GM19099 (cell line): ENCODE measurements around the gene MS4A6E.

Source experiments
- POLR2A ChIP-seq: IDR thresholded peaks from 3 replicates; pipeline ENCODE4 v1.6.1; 2011; ENCODE audit warnings: low read depth; ENCODE audit not compliant: insufficient read length; ENCODE audit errors: extremely low read depth

The MS4A6E gene

DNA sequence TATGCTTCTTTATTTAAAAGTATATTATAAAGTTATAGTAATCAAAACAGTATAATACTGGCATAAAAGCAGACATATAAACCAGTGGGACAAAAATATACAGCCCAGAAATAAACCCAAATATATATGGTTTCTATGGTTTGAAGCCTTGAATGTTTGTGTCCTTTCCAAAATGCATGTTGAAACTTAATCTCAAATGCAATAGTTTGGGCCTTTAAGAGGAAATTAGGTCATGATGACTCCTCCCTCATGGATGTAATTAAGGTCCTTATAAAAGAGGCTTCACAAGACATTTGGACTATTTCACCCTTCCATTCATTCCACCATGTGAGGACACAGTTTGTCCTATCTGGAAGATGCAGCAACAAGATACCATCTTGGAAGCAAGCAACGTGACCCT is at the start of gene MS4A6E:
Gene MS4A6E, plus strand, starts transcription at position 301 of the 400 bp plus-strand sequence. CDS start 7,641 bp downstream, outside the sequence.
- no peak for TF ChIP-seq POLR2A

- no peak for TF ChIP-seq POLR2A
These were observed 46.6 kb upstream of the MS4A6E start, which contains the start of gene MS4A4A for GRCh38 chr11:60280412-60280811. TSS of gene MS4A4A (plus strand) at chr11:60280666. CDS start at chr11:60280676, 10 bp downstream.

DNA sequence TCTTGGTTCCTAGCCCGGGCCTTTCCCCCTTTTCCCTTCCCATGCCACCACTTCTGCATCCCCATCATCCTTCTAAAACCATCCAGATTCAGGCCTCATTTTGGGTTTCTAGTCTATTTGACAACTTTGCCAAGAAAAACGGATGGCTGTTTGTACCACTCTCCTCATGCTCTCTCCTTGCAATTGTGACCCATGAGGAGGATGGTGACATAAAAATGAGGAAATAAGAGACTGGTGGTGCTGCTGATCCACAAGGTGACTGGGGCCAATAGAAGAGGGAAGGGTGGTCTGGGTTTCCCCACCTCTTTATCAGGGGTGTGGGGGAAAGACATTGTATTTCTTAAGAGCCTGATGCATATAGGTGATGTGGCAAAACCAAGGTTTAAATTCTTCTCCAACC is 45.6 kb upstream of the MS4A6E start:
- no peak for TF ChIP-seq POLR2A

- no peak for TF ChIP-seq POLR2A
These were observed 44.8 kb upstream of the MS4A6E start for GRCh38 chr11:60282286-60282685.

GRCh38 chr11:60288531-60288930 is 38.5 kb upstream of the MS4A6E start:
- no peak for TF ChIP-seq POLR2A

DNA sequence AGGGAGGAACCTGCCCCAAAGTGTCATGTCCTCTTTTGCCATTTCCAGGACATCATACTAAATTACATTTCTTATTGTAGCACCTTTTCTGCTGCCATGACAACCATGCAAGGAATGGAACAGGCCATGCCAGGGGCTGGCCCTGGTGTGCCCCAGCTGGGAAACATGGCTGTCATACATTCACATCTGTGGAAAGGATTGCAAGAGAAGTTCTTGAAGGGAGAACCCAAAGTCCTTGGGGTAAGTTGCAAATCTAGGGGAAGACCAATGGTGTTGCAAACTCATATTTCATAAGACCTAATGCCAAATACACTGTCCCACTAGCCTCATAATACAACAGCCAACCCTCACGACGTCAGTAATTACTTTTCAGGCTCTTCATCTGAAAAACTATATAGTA is 34.9 kb upstream of the MS4A6E start:
- no peak for TF ChIP-seq POLR2A

DNA sequence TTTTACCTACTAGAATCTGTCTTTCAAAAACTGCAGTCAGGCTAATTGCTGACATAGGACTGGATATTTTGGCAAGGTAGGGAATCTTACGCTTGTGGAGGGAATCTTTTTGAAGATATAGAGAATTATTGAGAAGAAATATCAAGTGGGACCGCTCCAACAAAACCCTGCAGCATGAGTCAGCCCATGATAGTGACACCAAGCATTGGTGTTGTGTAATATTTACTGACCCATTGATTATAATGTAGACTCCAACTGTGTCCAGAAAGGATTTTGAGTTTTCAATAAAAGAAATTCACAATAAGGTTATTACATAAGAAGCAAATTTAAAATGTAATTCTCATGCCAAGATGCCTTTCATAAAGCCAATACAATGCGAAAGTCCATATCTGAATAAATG is 25.9 kb upstream of the MS4A6E start:
- TF ChIP-seq POLR2A, result no peak

DNA sequence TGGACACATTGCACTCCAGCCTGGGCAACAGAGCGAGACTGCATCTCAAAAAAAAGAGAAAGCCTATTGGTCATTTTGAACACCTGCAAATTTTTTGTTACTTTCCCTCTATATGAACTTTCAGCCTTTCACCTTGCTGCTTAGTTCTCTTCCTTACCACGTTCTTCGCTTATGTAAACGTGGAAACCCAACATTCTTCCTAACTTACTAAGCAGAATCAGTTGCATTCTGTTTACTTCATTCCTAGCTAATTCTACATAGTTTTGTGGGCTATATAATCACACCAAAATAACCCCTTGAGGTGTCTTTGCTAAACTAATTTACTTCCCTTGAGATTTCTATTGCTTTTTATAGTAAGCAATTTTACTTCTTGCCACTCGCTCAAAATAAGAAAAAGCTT is 23.4 kb upstream of the MS4A6E start:
- no peak for TF ChIP-seq POLR2A

DNA sequence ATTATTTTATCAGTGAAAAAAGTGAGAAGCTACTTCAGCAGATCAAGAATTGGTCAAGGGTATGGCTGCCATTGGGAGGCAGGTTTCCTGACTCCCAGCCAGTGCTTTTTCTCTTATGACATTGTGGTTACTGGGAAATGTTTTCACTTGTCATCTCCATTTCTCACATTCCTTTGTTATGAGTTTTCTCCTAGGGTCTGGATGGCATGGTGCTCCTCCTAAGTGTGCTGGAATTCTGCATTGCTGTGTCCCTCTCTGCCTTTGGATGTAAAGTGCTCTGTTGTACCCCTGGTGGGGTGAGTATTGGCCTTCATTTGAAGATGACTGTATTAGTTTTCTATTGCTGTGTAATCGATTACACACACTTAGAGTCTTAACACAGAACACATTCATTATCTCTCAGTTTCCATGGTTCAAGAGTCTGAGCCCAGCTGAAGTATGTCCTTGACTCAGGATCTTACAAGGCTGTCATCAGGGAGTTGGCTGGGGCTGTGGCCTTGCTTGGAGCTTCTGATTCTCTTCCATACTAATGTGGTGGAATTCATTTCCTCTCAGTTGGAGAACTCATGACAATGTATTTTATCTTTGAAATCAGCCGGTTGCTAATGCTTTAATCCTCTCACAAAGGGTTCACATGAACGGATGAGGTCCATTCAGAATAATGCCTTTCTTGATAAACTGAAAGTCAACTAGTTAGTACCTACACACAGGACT is 21.0 kb upstream of the MS4A6E start:
- no peak for TF ChIP-seq POLR2A

DNA sequence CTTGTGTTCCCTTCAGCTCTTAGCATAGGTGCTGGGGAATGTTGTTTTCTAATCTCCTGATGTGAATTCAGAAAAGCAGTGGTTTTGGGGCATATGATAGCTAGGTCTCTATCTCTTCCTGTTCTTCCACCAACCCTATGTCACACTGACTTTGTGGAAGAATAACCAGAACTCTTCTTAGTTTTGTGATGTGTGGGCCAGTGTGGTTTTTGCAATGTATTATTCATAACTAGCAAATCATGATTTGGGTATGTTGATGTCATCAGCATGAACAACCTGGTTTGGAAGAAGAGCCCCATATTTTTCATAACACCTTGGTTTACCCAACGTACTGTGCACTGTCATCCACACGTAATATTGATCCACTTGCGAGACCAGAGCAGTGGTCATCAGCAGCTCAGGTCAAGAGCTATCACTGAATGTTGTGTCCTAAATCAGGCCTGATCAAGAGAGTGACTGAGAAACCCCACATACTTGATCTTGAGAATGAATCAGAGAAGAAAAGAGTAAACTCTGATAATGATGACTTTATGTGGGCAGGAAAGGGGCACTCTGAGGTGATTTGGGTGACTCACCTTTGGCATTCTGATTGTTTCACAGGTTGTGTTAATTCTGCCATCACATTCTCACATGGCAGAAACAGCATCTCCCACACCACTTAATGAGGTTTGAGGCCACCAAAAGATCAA is 19.4 kb upstream of the MS4A6E start:
- no peak for TF ChIP-seq POLR2A

- TF ChIP-seq POLR2A, result no peak
These were observed 16.6 kb upstream of the MS4A6E start for GRCh38 chr11:60310407-60310998.

- no peak for TF ChIP-seq POLR2A
These were observed 12.3 kb upstream of the MS4A6E start for GRCh38 chr11:60314635-60315321.

DNA sequence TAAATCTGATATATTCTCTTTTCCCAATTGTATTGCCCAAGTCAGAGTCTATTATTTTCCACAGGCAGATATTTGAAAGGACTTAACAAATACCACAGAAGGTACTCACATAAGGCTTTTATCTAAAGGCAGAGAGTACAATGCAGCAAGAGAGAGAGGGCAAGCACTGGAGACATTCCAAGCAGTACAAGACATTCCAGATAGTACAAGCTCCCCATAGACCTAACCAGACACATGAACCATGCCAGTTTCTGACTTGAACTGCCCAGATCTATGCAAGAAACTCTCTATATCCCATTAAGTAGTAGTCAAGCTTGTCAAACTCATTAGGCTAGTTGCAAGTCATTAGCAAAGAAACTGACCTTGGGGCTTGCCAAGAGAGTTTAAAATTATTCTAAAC is 11.2 kb upstream of the MS4A6E start:
- TF ChIP-seq POLR2A, result no peak

- no peak for TF ChIP-seq POLR2A
These were observed 10.7 kb upstream of the MS4A6E start for GRCh38 chr11:60316317-60316716.

- TF ChIP-seq POLR2A, result no peak
These were observed 8.3 kb upstream of the MS4A6E start for GRCh38 chr11:60318726-60319125.
